Measurements from ENCODE around the gene FAH.

The FAH gene

GRCh38 chr15:80174017-80174746, 21.4 kb downstream of the FAH start:
- no peak for DNase-seq

GRCh38 chr15:80175436-80175835, 22.6 kb downstream of the FAH start:
- no peak for DNase-seq

- no peak for DNase-seq
Measured at GRCh38 chr15:80176443-80176842, 23.6 kb downstream of the FAH start.

GRCh38 chr15:80177156-80177555, 24.4 kb downstream of the FAH start:
- no peak for DNase-seq

- no peak for DNase-seq
Measured at GRCh38 chr15:80179025-80179759, 26.4 kb downstream of the FAH start.

- no peak for DNase-seq
Measured at GRCh38 chr15:80179935-80180334, 27.1 kb downstream of the FAH start.

GRCh38 chr15:80180468-80180867, 27.7 kb downstream of the FAH start:
- no peak for DNase-seq

- no peak for DNase-seq
Measured at GRCh38 chr15:80180986-80181385, 28.2 kb downstream of the FAH start.

GRCh38 chr15:80182611-80183261, 29.9 kb downstream of the FAH start:
- DNase-seq: no peak

- no peak for DNase-seq
Measured at GRCh38 chr15:80183306-80183705, 30.5 kb downstream of the FAH start.

- DNase-seq: no peak
Measured at GRCh38 chr15:80183886-80184285, 31.1 kb downstream of the FAH start.

- DNase-seq: no peak
Measured at GRCh38 chr15:80184554-80184953, 31.8 kb downstream of the FAH start.

GRCh38 chr15:80185152-80185551, 32.4 kb downstream of the FAH start:
- no peak for DNase-seq

- DNase-seq: no peak
Measured at GRCh38 chr15:80186066-80186465, 33.3 kb downstream of the FAH start.

- DNase-seq: no peak
Measured at GRCh38 chr15:80186597-80186996, 33.8 kb downstream of the FAH start.

GRCh38 chr15:80188251-80188650, 35.5 kb downstream of the FAH start:
- DNase-seq: no peak

- no peak for DNase-seq
Measured at GRCh38 chr15:80191198-80191597, 38.4 kb downstream of the FAH start.

- no peak for DNase-seq
Measured at GRCh38 chr15:80191897-80192595, 39.2 kb downstream of the FAH start.

GRCh38 chr15:80194186-80194585, 41.4 kb downstream of the FAH start:
- DNase-seq: no peak

- DNase-seq: no peak
Measured at GRCh38 chr15:80194914-80195313, 42.1 kb downstream of the FAH start.

- DNase-seq: no peak
Measured at GRCh38 chr15:80199366-80199765, 46.6 kb downstream of the FAH start.

- DNase-seq: no peak
Measured at GRCh38 chr15:80199869-80200268, 47.1 kb downstream of the FAH start.

GRCh38 chr15:80201256-80202015, 48.6 kb downstream of the FAH start:
- no peak for DNase-seq

Measured in stimulated activated CD8-positive, alpha-beta memory T cell treated with anti-CD3 and anti-CD28 coated beads, Interleukin-4, amount 100 ng/mL, for 48 hours (primary cell).